Lower leg skin (tissue), 3 donors: ENCODE data around the gene GPATCH11.

Experiments used
- POLR2A ChIP-seq, 2 donors: fragments of 450-650 bp; IDR thresholded peaks; one replicate each; pipeline ENCODE4 v1.6.1; 2016 to 2017; ENCODE audit warnings: antibody characterized with exemption in 2 of 2, mild to moderate bottlenecking in 1 of 2, moderate library complexity in 1 of 2
- TF ChIP-seq, protein P1 (sequence below), 3 donors: fragments of 450-650 bp; IDR thresholded peaks; one replicate each; pipeline ENCODE4 v1.5.1; 2016; ENCODE audit warnings: antibody characterized with exemption in 3 of 3, mild to moderate bottlenecking in 3 of 3, moderate library complexity in 2 of 3

DNA sequence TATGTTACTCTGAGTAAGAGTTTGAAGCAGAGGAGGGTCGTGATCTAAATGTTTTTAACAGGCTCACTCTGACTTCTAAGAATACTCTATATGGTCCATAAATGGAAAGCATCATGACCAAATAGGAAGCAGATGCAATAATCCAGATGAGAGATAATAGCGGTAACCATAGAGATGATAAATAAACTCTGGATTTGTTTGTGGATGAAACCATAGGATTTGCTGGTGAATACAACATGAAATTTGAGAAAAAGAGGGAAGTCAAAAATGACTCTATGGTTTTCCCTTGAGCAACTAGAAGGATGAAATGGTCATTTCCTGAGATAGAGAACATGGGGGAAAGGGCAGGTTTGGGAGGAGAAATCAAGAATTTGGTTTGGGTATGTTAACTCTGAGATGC lies 4.1 kb upstream of the GPATCH11 start:
- TF ChIP-seq, protein P1, sequence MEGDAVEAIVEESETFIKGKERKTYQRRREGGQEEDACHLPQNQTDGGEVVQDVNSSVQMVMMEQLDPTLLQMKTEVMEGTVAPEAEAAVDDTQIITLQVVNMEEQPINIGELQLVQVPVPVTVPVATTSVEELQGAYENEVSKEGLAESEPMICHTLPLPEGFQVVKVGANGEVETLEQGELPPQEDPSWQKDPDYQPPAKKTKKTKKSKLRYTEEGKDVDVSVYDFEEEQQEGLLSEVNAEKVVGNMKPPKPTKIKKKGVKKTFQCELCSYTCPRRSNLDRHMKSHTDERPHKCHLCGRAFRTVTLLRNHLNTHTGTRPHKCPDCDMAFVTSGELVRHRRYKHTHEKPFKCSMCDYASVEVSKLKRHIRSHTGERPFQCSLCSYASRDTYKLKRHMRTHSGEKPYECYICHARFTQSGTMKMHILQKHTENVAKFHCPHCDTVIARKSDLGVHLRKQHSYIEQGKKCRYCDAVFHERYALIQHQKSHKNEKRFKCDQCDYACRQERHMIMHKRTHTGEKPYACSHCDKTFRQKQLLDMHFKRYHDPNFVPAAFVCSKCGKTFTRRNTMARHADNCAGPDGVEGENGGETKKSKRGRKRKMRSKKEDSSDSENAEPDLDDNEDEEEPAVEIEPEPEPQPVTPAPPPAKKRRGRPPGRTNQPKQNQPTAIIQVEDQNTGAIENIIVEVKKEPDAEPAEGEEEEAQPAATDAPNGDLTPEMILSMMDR (IDR thresholded peaks at IDR 0.05), result no peak
- no peak for TF ChIP-seq POLR2A (IDR thresholded peaks at IDR 0.05)
